Vagina (tissue), 2 donors: ENCODE results near the gene PDLIM1.

ENCODE experiments used
- CTCF ChIP-seq, 3 experiments: fragments of 450-650 bp in 2 of 3; fragments of 200-600 bp in 1 of 3; sonication (generic) in 1 of 3; IDR thresholded peaks; one replicate each; pipeline ENCODE4 v1.5.1; 2017 to 2019; ENCODE audit warnings: antibody characterized with exemption in 3 of 3, mild to moderate bottlenecking in 2 of 3, moderate library complexity in 2 of 3
- POLR2AphosphoS5 ChIP-seq, 2 donors: sonication (generic); formaldehyde crosslinking; IDR thresholded peaks; one replicate each; pipeline ENCODE4 v1.9.0; 2017; ENCODE audit warnings: antibody characterized with exemption in 2 of 2, mild to moderate bottlenecking in 2 of 2, low read depth in 1 of 2; ENCODE audit not compliant: insufficient read depth in 1 of 2

DNA sequence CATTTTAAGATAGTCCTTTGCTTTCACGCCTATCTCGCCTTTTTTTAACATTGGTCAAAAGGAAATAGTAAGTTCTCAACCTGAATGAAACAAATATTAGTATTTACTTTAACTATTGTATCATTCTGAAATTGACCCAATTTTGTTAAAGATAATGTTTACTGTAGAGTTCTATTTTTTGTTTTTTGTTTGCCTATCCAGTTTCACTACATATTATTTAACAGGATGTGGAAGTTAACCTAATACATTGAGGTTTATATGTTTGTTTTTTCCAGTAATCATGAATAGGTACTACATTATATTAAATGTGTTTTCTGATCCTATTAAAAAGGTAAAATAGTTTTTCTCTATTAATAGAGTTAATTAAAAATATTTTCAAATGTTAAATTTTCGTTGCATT, 70.3 kb downstream of the PDLIM1 start:
- no peak for TF ChIP-seq CTCF (IDR thresholded peaks at IDR 0.05)
- TF ChIP-seq POLR2AphosphoS5 (IDR thresholded peaks at IDR 0.05; ENCODE audit: insufficient read depth in 1 of 2, low read depth in 1 of 2) = no peak
